CD8-positive, alpha-beta memory T cell (primary cell): ENCODE data around the gene TRIM51. TPM values are rescaled to one million over a fixed set of nuclear protein-coding genes. Genes with fewer than 3 reads are reported as not detected.

Experiments used
- polyA plus RNA-seq: library from polyadenylated mRNA; unstranded; fragments of 300-500 nt; fragmentation: Illumina TruSeq; gene quantifications from one replicate; pipeline ENCODE4 v1.2.3, GENCODE V29; 2021
- total RNA-seq, 2 experiments: library from RNA; stranded (reverse); gene quantifications; one replicate each; pipeline ENCODE4 v1.2.3, GENCODE V29; 2021

The TRIM51 gene
- total and polyA plus RNA-seq, 3 experiments from 2014 or later, result not detected

Other genes with a start within 250 kb of the TRIM51 start
- not detected for gene OR4P4, start 248.2 kb upstream of the TRIM51 start, total RNA-seq
- not detected for gene OR4P4, start 248.2 kb upstream of the TRIM51 start, polyA plus RNA-seq
- gene OR4S2, start 235.0 kb upstream of the TRIM51 start, total RNA-seq, result not detected
- gene OR4S2, start 235.0 kb upstream of the TRIM51 start, polyA plus RNA-seq, result not detected
- not detected for gene OR4C6, start 221.1 kb upstream of the TRIM51 start, total RNA-seq
- gene OR4C6, start 221.1 kb upstream of the TRIM51 start, polyA plus RNA-seq, result not detected
- not detected for gene OR5D13, start 109.9 kb upstream of the TRIM51 start, total RNA-seq
- gene OR5D13, start 109.9 kb upstream of the TRIM51 start, polyA plus RNA-seq, result not detected
- not detected for gene OR5D14, start 87.7 kb upstream of the TRIM51 start, total RNA-seq
- gene OR5D14, start 87.7 kb upstream of the TRIM51 start, polyA plus RNA-seq, result not detected
- not detected for gene OR5L1, start 71.9 kb upstream of the TRIM51 start, total RNA-seq
- gene OR5L1, start 71.9 kb upstream of the TRIM51 start, polyA plus RNA-seq, result not detected
- not detected for gene OR5D18, start 63.7 kb upstream of the TRIM51 start, total RNA-seq
- gene OR5D18, start 63.7 kb upstream of the TRIM51 start, polyA plus RNA-seq, result not detected
- not detected for gene OR5L2, start 56.1 kb upstream of the TRIM51 start, total RNA-seq
- not detected for gene OR5L2, start 56.1 kb upstream of the TRIM51 start, polyA plus RNA-seq
- gene OR5D16, start 44.5 kb upstream of the TRIM51 start, total RNA-seq, result not detected
- gene OR5D16, start 44.5 kb upstream of the TRIM51 start, polyA plus RNA-seq, result not detected
- gene OR5W2, start 31.3 kb downstream of the TRIM51 start, total RNA-seq, result not detected
- gene OR5W2, start 31.3 kb downstream of the TRIM51 start, polyA plus RNA-seq, result not detected
- not detected for gene OR5I1, start 53.1 kb downstream of the TRIM51 start, total RNA-seq
- not detected for gene OR5I1, start 53.1 kb downstream of the TRIM51 start, polyA plus RNA-seq
- not detected for gene OR10AG1, start 86.6 kb downstream of the TRIM51 start, total RNA-seq
- not detected for gene OR10AG1, start 86.6 kb downstream of the TRIM51 start, polyA plus RNA-seq
- not detected for gene OR5F1, start 111.3 kb downstream of the TRIM51 start, total RNA-seq
- gene OR5F1, start 111.3 kb downstream of the TRIM51 start, polyA plus RNA-seq, result not detected
- gene OR5AS1, start 144.4 kb downstream of the TRIM51 start, total RNA-seq, result not detected
- not detected for gene OR5AS1, start 144.4 kb downstream of the TRIM51 start, polyA plus RNA-seq
- gene OR8I2, start 210.0 kb downstream of the TRIM51 start, total RNA-seq, result not detected
- gene OR8I2, start 210.0 kb downstream of the TRIM51 start, polyA plus RNA-seq, result not detected
- gene OR8H2, start 220.4 kb downstream of the TRIM51 start, total RNA-seq, result not detected
- not detected for gene OR8H2, start 220.4 kb downstream of the TRIM51 start, polyA plus RNA-seq
- not detected for gene OR8H3, start 239.1 kb downstream of the TRIM51 start, total RNA-seq
- gene OR8H3, start 239.1 kb downstream of the TRIM51 start, polyA plus RNA-seq, result not detected